GM19193 (cell line): Measurements from ENCODE around the gene SPOP.

Source experiments
- POLR2A ChIP-seq: IDR thresholded peaks from 4 replicates; pipeline ENCODE4 v1.6.1; 2011; ENCODE audit not compliant: insufficient read depth, insufficient read length; ENCODE audit errors: extremely low read depth

Gene SPOP

GRCh38 chr17:49567871-49568694, 109.8 kb downstream of the SPOP start:
- TF ChIP-seq POLR2A = no peak

DNA sequence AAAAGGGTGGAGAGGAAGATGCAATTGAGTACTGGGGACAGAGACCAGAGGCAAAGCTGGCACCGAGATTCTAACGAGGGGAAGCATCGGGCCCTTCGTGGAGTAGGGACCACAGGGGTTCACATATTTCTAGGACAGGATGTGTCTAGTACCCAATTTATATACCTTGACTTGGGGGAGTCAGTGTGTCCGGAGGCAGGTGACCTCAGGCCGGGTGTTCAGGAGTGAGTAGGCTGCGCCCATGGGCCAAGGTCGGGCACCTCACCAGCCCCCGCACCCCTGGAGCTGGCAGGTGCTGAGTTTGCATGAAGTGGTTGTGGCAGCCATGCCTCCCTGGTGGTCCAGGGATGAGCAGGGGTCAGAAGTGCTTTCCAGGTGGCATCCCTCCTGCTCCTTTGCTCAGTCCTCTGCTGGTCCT, 110.8 kb downstream of the SPOP start:
- TF ChIP-seq POLR2A = no peak

DNA sequence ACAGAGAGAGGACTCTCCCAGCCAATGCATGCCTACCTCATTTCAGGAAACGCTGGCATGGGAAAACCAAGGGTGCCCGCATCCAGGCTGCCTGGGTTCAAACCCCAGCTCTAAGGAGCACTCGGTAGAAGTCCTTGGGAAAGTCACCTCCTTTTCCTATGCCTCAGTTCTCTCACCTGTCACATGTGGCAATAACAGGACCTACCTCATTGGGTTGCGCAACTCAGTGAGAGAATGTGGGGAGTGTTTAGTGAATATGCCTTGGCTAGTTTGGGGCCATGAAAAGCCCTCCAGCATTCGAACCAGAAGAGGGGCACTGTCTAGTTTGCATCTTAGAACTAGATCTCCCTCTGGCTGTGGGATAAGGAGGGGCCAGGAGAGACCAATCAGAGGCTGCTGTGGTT, 111.2 kb downstream of the SPOP start:
- no peak for TF ChIP-seq POLR2A

GRCh38 chr17:49565948-49566491, 111.9 kb downstream of the SPOP start:
- TF ChIP-seq POLR2A = no peak

DNA sequence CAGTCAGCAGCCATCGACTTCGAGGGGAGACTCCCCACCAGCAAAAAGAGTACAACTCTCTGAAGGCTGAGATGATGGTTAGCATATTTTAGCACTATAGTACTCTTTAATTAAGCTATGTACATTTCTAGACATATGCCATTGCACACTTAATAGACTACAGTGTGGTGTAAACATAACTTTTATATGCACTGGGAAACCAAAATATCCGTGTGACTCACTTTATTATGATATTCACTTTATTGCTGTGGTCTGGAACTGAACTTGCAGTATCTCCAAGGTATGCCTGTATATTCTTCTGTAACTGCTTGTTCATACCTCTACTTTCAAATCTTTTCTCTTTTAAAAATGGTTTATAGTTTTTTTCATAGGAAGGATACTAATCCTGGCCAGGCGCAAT, 113.3 kb downstream of the SPOP start:
- TF ChIP-seq POLR2A = no peak

DNA sequence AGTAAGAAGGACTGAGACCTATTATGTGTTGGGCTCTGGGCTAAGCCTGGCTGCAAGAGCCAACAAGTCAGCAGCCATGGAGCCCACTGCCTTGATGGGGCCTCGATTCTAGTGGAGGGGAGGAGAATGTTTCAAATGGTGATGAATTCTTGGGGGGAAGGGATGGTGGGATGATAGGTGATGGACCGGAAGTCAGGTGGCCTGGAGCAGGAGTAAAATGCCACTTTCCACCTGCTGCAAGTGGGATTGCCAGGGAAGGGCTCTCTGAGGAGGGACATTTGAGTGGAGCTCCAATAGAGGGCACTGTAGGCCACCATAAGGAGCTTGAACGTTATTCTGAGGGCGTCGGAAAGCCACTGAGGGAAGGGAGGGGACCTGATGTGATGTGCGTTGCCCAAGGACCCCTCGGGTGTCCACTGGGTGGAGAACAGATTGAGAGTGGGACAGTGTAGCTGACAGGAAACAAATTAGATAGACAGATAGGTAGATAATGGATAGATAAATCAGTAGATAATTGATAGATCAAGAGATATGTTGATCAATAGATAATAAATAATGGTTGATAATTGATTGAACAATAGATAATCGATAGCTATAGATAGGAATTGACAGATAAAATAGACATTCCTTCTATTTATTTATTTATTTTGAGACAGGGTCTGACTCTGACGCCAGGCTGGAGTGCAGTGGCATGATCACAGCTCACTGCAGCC, 120.4 kb downstream of the SPOP start:
- no peak for TF ChIP-seq POLR2A

DNA sequence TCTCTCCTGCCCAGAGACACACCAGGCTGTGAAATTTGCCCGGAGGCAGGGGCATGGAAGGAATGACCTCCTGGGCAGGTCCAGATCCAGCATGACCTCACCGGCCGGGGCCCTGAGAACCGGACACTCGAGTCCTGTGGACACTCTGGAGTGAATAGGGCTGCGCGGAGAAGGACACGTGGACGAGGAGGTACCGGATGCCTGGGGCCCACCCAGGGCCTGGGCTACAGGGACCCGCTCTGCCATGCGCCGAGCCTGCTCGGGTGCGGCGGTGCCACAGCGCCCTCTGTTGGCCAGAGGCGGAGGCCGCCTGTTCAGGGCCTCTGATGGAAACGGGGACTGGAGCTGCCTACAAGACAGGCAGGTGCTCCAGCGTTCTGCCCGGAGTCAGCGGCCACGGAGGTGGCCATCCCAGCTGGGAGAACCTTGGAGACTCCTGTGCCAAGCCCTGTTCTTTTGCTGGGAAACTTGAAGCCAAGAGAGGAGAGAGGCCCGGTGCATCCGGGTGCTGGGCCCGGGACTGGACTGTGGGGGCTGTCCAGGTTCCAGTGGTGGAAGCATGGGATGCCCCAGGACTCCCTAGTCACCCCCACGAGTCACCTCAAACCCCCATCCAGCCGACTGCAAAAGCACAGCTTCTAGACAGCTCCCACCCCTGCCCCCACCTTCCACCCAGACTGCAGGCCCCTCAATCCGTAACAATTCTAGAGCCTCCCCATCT, 121.5 kb downstream of the SPOP start:
- TF ChIP-seq POLR2A = no peak

DNA sequence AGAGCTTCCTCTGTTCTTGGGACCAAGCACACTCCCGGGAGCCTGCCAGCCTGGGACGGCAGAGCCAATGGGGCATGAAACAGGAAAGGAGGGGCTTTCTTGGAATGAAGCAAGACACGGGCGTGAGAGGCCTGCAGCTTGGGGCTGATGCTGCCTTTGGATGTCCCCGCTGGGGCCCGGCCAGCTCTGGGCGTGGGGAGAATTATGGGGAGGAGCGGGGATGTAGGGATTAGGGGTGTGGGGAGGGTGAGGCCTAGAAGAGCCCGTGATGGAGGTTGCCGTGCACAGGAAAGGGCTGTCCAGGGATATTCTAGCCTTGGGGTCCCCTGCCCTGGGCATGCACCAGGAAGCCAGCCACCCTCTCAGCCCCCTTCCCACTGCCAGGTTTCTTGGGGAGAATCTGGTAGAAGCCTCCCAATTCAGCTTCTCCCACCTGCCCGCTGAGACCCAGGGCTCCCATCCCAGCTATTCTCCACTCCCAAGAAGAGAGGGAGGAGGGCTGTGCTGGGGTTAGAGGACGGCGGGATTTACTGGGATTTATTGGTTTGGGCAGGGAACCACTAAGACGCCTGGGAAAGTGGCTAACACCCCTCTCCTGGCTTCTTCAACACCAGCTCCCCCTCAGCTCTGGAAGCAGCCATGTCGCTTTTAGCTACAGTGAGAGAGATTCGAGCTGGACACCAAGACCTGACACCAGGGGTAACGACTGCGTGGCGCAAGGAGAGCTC, 122.2 kb downstream of the SPOP start:
- no peak for TF ChIP-seq POLR2A

- no peak for TF ChIP-seq POLR2A
Measured at GRCh38 chr17:49554694-49555494, 123.0 kb downstream of the SPOP start.

DNA sequence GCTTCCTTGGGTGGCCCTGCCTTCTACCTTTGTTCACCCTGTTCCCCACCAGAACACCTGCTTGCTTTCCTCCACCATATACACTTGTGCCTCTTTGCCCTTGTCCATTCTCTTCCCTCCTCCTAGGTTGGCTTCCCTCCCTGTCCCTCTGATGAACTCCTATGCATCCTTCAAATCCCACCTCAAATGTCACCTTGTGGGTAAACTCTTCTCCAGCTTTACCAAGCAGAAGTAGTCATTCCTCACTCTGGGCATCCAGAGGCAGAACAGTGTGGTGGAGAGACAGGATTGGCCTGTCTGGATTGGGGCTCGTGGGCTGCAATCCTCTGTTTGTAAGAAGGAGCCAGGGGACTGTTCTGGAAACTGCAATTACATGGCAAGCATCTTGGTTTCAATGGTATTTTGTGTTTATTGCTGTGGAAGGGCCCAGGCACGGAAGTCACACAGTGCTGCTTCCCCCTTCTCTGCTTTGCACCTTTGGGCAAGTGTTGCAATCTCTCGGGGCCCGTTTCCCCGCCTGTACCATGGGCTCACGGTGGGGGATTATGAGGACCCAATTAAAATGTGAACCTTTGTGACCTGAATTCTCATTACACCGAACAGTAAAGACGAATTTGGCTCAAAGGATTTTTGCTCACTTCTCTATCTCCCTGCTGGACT, 124.1 kb downstream of the SPOP start:
- TF ChIP-seq POLR2A = no peak

DNA sequence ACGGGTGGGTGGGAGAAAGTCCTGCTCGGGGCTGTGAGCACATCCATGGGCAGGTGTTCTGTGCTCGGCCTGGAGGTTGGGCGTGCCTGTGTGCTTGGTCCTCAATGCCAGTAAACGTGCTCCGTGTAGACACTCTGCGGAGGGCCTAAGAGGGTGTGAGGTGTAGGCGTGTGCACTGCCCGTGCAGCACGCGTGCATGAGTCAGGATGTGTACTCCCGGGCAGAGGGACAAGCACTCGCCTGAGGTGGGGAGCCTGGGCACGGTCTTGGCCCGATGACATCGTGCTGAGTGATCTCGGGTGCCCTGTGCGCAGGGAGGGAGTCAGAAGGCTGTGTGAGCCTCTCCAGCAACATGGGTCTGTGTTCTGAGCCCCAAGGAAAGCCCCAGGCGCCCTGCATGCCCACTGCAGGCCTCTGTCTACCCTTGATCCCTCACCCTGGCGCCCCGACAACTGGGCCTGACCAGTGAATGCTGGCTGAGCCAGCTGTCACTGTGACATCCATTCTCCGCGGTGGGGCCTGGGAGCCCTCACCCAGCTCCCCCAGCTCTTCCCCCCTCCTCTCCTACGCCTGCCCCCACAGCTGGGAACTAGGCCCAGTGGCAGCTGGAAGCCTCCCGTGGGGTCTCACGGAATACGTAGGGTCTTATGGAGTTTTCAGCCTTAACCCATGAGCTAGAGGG, 125.7 kb downstream of the SPOP start:
- TF ChIP-seq POLR2A = no peak

DNA sequence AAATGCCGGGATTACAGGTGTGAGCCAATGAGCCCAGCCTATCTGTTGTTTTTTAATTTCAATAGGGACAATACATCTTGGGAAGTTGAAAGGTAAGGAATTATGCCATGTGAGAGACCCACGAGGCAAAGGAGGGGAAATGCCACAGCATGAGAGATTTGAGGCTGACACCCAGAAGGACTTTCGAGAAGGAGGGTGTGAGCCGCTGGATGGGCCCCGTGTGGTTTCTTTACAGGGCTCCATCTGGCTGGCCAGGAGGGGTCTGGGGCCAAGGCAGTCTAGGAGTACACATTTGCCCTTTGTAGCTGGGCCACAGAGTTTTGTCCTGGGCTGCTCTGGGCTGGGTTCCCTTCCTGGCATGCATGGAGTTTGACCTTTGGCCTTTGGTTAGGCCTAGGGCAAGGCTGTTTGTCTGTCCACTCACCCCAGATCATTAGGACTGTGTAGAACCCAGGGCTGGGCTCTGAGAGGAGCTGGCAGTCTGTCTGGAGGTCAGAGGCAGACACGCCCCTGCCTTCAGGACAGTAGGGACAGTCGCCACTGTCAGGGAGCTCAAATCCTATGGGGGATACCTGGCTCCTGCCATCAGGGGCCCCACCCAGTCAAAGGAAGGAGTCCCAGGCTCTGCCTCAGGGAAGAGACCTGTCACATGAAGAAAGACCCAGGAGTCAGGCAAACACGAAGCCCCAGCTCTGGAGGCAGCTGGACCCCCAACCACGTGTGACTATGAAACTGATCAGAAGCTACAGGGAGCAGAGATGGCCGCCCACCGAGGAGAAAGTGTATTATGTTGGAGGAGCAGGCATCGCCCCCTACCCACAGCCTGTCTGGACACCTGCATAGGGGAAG, 126.5 kb downstream of the SPOP start:
- TF ChIP-seq POLR2A = no peak
